K562 (cell line): ENCODE results near the gene EFCAB13. TPM values are rescaled to one million over a fixed set of nuclear protein-coding genes. Genes with fewer than 3 reads are reported as not detected.
A peak's percentile ranks its signal among the peaks of the same experiment; 100 is the strongest.

Experiments
- ARID1B ChIP-seq: fragments of 450-650 bp; IDR thresholded peaks from 2 replicates; pipeline ENCODE4 v1.6.1; 2016; ENCODE audit warnings: antibody characterized with exemption, mild to moderate bottlenecking, inconsistent platforms
- ATF1 ChIP-seq, 2 experiments: fragments of 450-650 bp in 1 of 2; IDR thresholded peaks; 2 replicates each; pipeline ENCODE4 v1.6.1; 2016; ENCODE audit warnings: missing compliant biosample characterization in 1 of 2, missing genetic modification characterization in 1 of 2
- ATF7 ChIP-seq: fragments of 450-650 bp; IDR thresholded peaks from 2 replicates; pipeline ENCODE4 v1.7.1; 2014; ENCODE audit warnings: mild to moderate bottlenecking, moderate library complexity
- DMBX1 ChIP-seq: fragments of 250-450 bp; sonication (Bioruptor Pico); IDR thresholded peaks from 2 replicates; pipeline ENCODE4 v1.8.0; 2022; ENCODE audit warnings: inconsistent platforms, mild to moderate bottlenecking, moderate library complexity, borderline replicate concordance
- DPF2 ChIP-seq: fragments of 450-650 bp; IDR thresholded peaks from 2 replicates; pipeline ENCODE4 v1.6.1; 2016
- HDAC1 ChIP-seq, 2 experiments: fragments of 450-650 bp; IDR thresholded peaks; 2 replicates each; pipeline ENCODE4 v1.6.1; 2016 to 2017; ENCODE audit warnings: inconsistent platforms in 1 of 2, mild to moderate bottlenecking in 1 of 2, moderate library complexity in 1 of 2
- JUND ChIP-seq, 2 experiments: IDR thresholded peaks; 2 replicates in 1 of 2; 3 replicates in 1 of 2; pipeline ENCODE4 v1.6.1; 2011; ENCODE audit warnings: borderline replicate concordance in 2 of 2, low read depth in 2 of 2, low read length in 2 of 2, improper control_type of control experiment in 1 of 2, missing biosample characterization in 1 of 2, missing genetic modification characterization in 1 of 2, missing genetic modification reagents in 1 of 2
- MAZ ChIP-seq, 2 experiments: fragments of 450-650 bp in 1 of 2; sonication (generic) in 1 of 2; formaldehyde crosslinking; IDR thresholded peaks in 1 of 2; conservative IDR thresholded peaks in 1 of 2; 2 replicates each; pipeline versions ENCODE4 v1.4.0 to v1.5.0; 2020; ENCODE audit warnings: mild to moderate bottlenecking in 1 of 2, missing genetic modification reagents in 1 of 2
- MEF2D ChIP-seq: conservative IDR thresholded peaks from 2 replicates; pipeline ENCODE4 v1.6.1; 2016; ENCODE audit warnings: low read depth, missing genetic modification characterization, missing compliant biosample characterization
- PCBP2 ChIP-seq: fragments of 200-400 bp; formaldehyde crosslinking; IDR thresholded peaks from 2 replicates; pipeline ENCODE4 v1.6.1; 2018; ENCODE audit warnings: low read length, low read depth, mild to moderate bottlenecking, moderate library complexity; ENCODE audit not compliant: poor library complexity, severe bottlenecking
- RFX1 ChIP-seq: fragments of 450-650 bp; IDR thresholded peaks from 2 replicates; pipeline ENCODE4 v1.6.1; 2016; ENCODE audit warnings: mild to moderate bottlenecking, moderate library complexity
- SRF ChIP-seq, 2 experiments: fragments of 250-450, 450-650 bp in 1 of 2; sonication (Bioruptor Pico) in 1 of 2; sonication (generic) in 1 of 2; formaldehyde crosslinking; IDR thresholded peaks; 2 replicates each; pipeline versions ENCODE4 v1.5.0 to v1.5.1; 2020 to 2022; ENCODE audit warnings: mild to moderate bottlenecking in 1 of 2, missing genetic modification reagents in 1 of 2
- TEAD1 ChIP-seq, 2 experiments: fragments of 450-650 bp in 1 of 2; sonication (generic) in 1 of 2; formaldehyde crosslinking; IDR thresholded peaks; 2 replicates each; pipeline versions ENCODE4 v1.4.0 to v1.8.0; 2020 to 2022; ENCODE audit warnings: mild to moderate bottlenecking in 2 of 2, missing genetic modification reagents in 1 of 2
- ZFX ChIP-seq: sonication (generic); formaldehyde crosslinking; IDR thresholded peaks from 2 replicates; pipeline ENCODE4 v1.8.0; 2022; ENCODE audit warnings: mild to moderate bottlenecking, missing genetic modification reagents, moderate library complexity
- ZKSCAN3 ChIP-seq: fragments of 250-450 bp; sonication (Bioruptor Pico); IDR thresholded peaks from 2 replicates; pipeline ENCODE4 v1.4.0; 2020
- polyA plus RNA-seq, 8 experiments: library from polyadenylated mRNA; depleted of rRNA in 4 of 8; stranded (reverse) in 5 of 8; unstranded in 3 of 8; fragments of >200 nt; fragmentation: Nextera tagmentation in 2 of 8; fragmentation: Illumina TruSeq in 1 of 8; extraction: Ambion mirVana in 2 of 8; extraction: Trizol in 1 of 8; gene quantifications; 2 replicates each; pipeline versions ENCODE4 v1.2.1 to v1.2.3, GENCODE V29; 2011 to 2014; ENCODE audit warnings: inconsistent platforms in 1 of 8, missing spikeins in 1 of 8
- total RNA-seq, 7 experiments: library from RNA; depleted of rRNA in 6 of 7; stranded (reverse); fragments of >200 nt in 6 of 7; fragmentation: Illumina TruSeq in 2 of 7; extraction: Trizol in 2 of 7; gene quantifications; 2 replicates each; pipeline versions ENCODE4 v1.2.1 to v1.2.3, GENCODE V29; 2011 to 2021; ENCODE audit warnings: low replicate concordance in 1 of 7
- TF ChIP-seq, protein P1 (sequence below): fragments of 450-650 bp; formaldehyde crosslinking; IDR thresholded peaks from 2 replicates; pipeline ENCODE4 v1.4.0; 2022; ENCODE audit warnings: missing genetic modification characterization
- TF ChIP-seq, protein P2 (sequence below), 2 experiments: fragments of 200-800 bp in 1 of 2; sonication (Bioruptor generic) in 1 of 2; sonication (generic) in 1 of 2; formaldehyde crosslinking in 1 of 2; IDR thresholded peaks in 1 of 2; conservative IDR thresholded peaks in 1 of 2; 2 replicates each; pipeline versions ENCODE4 v1.5.0 to v1.6.1; 2016 to 2020; ENCODE audit warnings: missing compliant biosample characterization in 1 of 2, missing genetic modification characterization in 1 of 2, missing genetic modification reagents in 1 of 2
- TF ChIP-seq, protein P3 (sequence below): fragments of 450-650 bp; formaldehyde crosslinking; conservative IDR thresholded peaks from 2 replicates; pipeline ENCODE4 v1.4.0; 2022; ENCODE audit warnings: mild to moderate bottlenecking, missing genetic modification characterization

EFCAB13 gene
- total and polyA plus RNA-seq, 9 of the 15 experiments (the other 6 are each of a cell fraction or from before 2014, with no cell fraction given): 0.32 to 1.3 (median 0.95) TPM

DNA sequence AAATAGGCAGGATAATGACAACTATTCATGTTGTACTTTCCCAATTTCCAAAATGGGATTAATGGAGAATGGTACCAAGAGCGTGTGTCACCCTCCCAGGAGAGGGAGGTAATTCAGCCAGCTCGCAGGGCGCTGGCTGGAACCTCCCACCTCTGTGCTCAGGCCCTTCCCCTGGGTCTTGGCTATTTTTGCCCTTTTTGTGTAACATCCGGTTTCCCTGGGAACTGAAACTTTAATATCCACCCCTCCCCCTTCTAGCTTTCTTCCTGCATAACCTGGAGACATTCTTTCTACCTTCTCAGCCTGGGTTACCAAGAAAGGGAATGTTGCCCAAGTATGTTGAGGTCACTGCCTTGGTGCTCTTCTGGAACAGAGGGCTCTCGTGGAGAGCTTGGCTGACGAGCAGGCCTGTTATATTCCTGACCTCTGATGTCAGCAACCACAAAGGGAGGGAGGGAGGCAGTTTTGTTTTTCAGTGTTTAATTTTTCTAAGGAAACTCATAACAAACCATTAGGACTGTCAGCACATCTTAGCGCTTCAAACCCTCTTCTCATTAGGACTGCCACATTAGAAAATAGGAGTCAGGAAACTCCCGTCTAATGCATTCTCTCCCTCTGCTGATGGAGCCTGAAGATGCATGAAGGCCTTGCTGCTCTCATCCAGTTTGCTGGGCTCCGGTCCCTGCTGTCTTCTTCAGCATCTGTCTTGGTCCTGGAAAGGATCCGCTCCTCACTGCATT lies 44.5 kb upstream of the EFCAB13 start (continued):
- TF ChIP-seq, protein P1, sequence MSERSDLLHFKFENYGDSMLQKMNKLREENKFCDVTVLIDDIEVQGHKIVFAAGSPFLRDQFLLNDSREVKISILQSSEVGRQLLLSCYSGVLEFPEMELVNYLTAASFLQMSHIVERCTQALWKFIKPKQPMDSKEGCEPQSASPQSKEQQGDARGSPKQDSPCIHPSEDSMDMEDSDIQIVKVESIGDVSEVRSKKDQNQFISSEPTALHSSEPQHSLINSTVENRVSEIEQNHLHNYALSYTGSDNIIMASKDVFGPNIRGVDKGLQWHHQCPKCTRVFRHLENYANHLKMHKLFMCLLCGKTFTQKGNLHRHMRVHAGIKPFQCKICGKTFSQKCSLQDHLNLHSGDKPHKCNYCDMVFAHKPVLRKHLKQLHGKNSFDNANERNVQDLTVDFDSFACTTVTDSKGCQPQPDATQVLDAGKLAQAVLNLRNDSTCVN (CRISPR knock-in tag): no peak
- TF ChIP-seq DMBX1: peak; percentile 48; the same call in 1 of the 2 replicates
- 0 out of 2 replicates have a peak, but pooled peaks have one; percentile 26 for TF ChIP-seq ATF7
- TF ChIP-seq MAZ (CRISPR knock-in tag; conservative IDR thresholded peaks at IDR 0.05 in 1 of 2, IDR thresholded peaks at IDR 0.05 in 1 of 2): 0 out of 4 replicates have a peak, but pooled peaks have one; percentile 30 to 35
- TF ChIP-seq ATF1 (CRISPR knock-in tag; IDR thresholded peaks at IDR 0.05): no peak
- TF ChIP-seq ATF1 (tag; IDR thresholded peaks at IDR 0.05): peak; percentile 61
- TF ChIP-seq ZKSCAN3 (CRISPR knock-in tag): no peak
- peak in 1 of 2 experiments; percentile 77; a peak in 2 of 4 replicates for TF ChIP-seq SRF (CRISPR knock-in tag; IDR thresholded peaks at IDR 0.05)
- TF ChIP-seq HDAC1 (IDR thresholded peaks at IDR 0.05): 0 out of 4 replicates have a peak, but pooled peaks of 1 of the 2 experiments have one; percentile 11
- peak; percentile 90 for TF ChIP-seq MEF2D (tag)
- no peak for TF ChIP-seq ZFX (CRISPR knock-in tag)
- TF ChIP-seq PCBP2: no peak
- TF ChIP-seq, protein P2, sequence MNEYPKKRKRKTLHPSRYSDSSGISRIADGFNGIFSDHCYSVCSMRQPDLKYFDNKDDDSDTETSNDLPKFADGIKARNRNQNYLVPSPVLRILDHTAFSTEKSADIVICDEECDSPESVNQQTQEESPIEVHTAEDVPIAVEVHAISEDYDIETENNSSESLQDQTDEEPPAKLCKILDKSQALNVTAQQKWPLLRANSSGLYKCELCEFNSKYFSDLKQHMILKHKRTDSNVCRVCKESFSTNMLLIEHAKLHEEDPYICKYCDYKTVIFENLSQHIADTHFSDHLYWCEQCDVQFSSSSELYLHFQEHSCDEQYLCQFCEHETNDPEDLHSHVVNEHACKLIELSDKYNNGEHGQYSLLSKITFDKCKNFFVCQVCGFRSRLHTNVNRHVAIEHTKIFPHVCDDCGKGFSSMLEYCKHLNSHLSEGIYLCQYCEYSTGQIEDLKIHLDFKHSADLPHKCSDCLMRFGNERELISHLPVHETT (CRISPR knock-in tag; conservative IDR thresholded peaks at IDR 0.05 in 1 of 2, IDR thresholded peaks at IDR 0.05 in 1 of 2): peak in 1 of 2 experiments; percentile 59; a peak in 2 of 4 replicates
- TF ChIP-seq, protein P3, sequence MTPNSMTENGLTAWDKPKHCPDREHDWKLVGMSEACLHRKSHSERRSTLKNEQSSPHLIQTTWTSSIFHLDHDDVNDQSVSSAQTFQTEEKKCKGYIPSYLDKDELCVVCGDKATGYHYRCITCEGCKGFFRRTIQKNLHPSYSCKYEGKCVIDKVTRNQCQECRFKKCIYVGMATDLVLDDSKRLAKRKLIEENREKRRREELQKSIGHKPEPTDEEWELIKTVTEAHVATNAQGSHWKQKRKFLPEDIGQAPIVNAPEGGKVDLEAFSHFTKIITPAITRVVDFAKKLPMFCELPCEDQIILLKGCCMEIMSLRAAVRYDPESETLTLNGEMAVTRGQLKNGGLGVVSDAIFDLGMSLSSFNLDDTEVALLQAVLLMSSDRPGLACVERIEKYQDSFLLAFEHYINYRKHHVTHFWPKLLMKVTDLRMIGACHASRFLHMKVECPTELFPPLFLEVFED (CRISPR knock-in tag): no peak
- TF ChIP-seq TEAD1 (CRISPR knock-in tag; IDR thresholded peaks at IDR 0.05): 0 out of 4 replicates have a peak, but pooled peaks have one; percentile 29 to 33
- peak; percentile 76; the same call in 1 of the 2 replicates for TF ChIP-seq DPF2
- peak; percentile 43 for TF ChIP-seq ARID1B
- TF ChIP-seq RFX1: peak; percentile 81
- peak; percentile 44; the same call in 1 of the 2 replicates for TF ChIP-seq JUND (IDR thresholded peaks at IDR 0.05; ENCODE audit: borderline replicate concordance, low read depth, low read length)
- TF ChIP-seq JUND (tag; IDR thresholded peaks at IDR 0.05; ENCODE audit: borderline replicate concordance, low read depth, low read length): no peak; the same call in 2 of the 3 replicates
